Right lobe of liver (tissue), 4 donors: ENCODE measurements around the gene NT5C1A.

ENCODE experiments used
- CTCF ChIP-seq, 4 donors: fragments of 200-600 bp in 3 of 4; fragments of 450-650 bp in 1 of 4; IDR thresholded peaks; one replicate each; pipeline versions ENCODE4 v1.5.1 to v1.8.0; 2016 to 2022; ENCODE audit warnings: antibody characterized with exemption in 4 of 4, mild to moderate bottlenecking in 2 of 4
- POLR2A ChIP-seq: fragments of 450-650 bp; IDR thresholded peaks from one replicate; pipeline ENCODE4 v1.6.1; 2017; ENCODE audit warnings: antibody characterized with exemption, mild to moderate bottlenecking
- donor health status: DM: no; HTN: no; CAD: no.
- donor health status: DM: no; HTN: no; CAD: no.
- donor health status: DM: no; HTN: yes; CAD: no.

GRCh38 chr1:39659538-39659937 is 12.4 kb downstream of the NT5C1A start:
- no peak for TF ChIP-seq CTCF (IDR thresholded peaks at IDR 0.05)
- TF ChIP-seq POLR2A = no peak
